Putamen (tissue), 1 donor: ENCODE measurements around the gene SEMA3F.

Source experiments
- DNase-seq: peaks from one replicate; pipeline ENCODE4 v3.0.0-alpha.2; 2016; ENCODE audit warnings: low spot score

Gene SEMA3F

GRCh38 chr3:50170689-50171088 lies 15.6 kb downstream of the SEMA3F start:
- no peak for DNase-seq

DNA sequence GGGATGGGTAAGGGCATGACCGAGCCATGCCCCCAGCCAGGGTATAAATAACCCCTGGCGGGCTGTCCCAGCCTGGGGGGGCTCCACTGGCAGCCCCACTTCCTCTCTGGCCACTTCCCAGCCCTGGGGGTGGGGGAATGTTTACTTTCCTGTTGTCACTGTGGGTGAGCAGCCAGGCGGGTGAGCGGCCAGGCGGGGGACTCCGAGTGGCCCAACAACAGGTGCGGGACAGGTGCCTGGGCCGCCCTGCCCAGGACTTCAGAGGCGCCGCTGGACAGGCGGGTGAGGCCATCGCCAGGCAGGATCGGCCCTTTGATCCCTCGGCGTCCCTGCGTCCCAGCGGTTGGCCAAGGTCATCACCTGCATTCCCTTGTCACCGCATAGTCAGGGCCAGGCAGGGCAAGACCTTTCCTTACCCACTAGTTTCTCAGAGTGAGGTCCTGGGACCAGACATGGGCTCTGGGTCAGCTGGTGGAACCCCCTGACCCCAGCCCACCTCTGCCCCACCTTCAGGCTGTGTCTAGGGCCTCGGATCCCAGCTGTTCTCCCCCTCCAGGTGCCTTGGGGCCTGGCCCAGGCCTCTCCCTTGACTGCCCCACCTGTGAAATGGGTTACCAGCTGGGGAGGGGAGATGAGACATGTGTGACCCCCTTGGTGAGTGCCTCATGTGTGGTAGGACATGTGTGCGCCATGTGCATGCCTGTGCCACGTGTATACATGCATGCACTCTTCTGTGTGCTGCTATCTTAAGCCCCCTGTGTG lies 16.6 kb downstream of the SEMA3F start:
- no peak for DNase-seq

DNA sequence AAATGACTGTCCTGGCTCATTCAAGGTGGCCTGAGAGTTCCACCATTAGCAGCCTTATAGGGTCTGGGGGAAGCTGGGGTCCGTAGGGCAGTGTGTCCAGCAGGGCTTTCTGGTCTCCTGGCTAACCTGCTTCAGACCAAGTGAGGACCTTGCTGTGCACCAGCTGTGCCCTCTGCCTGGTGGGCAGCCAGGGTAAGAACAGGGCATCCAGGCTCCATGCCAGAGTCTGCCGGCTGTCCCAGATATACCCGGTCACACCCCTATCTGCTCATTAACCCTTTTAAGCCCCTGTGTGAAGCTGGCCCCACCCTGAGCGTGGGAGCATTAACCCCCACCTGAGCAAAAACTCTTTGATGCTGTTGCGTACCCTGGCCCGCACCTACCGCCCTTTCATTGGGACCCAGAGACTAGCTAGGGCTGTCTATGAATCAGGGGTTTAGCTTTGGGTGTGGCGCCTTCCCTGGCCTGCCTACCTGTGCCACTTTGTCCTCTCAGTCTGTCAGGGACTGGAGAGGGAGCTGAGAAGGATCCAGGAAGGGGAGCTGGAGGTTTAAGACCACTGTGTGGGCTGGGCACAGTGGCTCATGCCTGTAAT lies 17.6 kb downstream of the SEMA3F start:
- DNase-seq, result no peak

DNA sequence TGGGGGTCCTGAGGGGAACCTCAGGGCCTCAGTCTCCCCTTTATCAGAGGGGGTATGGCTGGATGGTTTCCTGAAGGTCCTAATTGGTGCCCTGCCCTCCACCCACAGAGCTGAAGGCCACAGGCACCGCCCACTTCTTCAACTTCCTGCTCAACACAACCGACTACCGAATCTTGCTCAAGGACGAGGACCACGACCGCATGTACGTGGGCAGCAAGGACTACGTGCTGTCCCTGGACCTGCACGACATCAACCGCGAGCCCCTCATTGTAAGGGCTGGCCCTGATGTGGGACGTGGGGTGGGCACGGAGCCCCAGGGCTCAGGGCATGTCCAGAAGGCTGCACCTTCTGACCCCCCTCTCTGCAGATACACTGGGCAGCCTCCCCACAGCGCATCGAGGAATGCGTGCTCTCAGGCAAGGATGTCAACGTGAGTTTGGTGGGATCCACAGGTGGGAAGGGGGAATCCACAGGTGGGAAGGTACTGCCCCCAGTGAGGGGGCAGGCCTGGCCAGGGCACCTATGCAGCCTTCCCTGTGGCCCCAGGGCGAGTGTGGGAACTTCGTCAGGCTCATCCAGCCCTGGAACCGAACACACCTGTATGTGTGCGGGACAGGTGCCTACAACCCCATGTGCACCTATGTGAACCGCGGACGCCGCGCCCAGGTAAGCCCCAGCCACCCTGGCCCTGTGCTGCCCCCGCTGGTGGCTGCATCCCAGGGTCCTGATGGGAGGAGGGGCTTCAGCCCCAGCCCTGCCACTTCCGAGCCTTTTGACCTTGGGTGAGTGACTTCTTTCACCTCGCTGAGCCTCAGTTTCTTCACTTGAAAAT lies 18.8 kb downstream of the SEMA3F start:
- DNase-seq, result no peak

- DNase-seq, result no peak
These were observed 19.4 kb downstream of the SEMA3F start for GRCh38 chr3:50174517-50174895.

- DNase-seq, result no peak
These were observed 19.9 kb downstream of the SEMA3F start for GRCh38 chr3:50174947-50175524.

GRCh38 chr3:50177346-50177745 lies 22.2 kb downstream of the SEMA3F start:
- DNase-seq, result no peak

GRCh38 chr3:50179710-50180109 lies 24.6 kb downstream of the SEMA3F start:
- no peak for DNase-seq

DNA sequence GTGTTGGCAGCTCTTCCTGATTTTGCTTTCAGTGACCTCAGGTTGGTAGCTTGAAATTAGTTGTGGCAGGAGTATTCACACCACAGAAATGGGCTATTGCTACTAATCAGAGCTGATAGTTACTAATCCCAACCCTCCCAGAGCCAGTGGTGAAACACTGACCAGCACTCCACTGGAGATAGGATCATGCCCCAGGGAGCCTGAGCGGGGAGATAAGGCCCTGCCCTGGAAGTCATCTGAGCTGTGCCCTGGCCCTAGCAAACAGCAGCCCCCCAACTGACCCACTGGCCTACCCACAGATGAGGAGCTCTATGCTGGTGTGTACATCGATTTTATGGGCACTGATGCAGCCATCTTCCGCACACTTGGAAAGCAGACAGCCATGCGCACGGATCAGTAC lies 26.9 kb downstream of the SEMA3F start:
- no peak for DNase-seq

DNA sequence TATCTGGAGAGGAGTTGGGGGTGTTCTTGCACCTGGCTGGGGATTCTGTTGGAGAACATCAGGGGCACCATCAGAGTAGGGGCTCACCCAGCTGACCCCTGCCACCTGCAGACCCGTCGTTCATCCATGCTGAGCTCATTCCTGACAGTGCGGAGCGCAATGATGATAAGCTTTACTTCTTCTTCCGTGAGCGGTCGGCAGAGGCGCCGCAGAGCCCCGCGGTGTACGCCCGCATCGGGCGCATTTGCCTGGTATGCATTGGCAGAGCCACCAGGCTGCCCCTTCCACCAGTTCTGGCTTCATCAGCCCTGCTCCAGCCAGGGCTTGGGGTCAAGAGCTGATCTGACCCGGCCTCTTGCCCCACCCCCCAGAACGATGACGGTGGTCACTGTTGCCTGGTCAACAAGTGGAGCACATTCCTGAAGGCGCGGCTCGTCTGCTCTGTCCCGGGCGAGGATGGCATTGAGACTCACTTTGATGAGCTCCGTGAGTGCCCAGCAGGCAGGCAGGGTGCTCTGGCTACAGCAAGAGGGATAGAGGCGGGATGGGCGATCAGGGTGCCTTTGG lies 27.5 kb downstream of the SEMA3F start:
- DNase-seq, result no peak

- no peak for DNase-seq
These were observed 28.6 kb downstream of the SEMA3F start for GRCh38 chr3:50183755-50184154.

- DNase-seq, result no peak
These were observed 29.3 kb downstream of the SEMA3F start for GRCh38 chr3:50184242-50184978.

GRCh38 chr3:50185230-50185629 lies 30.1 kb downstream of the SEMA3F start:
- DNase-seq, result no peak

GRCh38 chr3:50186096-50186495 lies 31.0 kb downstream of the SEMA3F start:
- no peak for DNase-seq

DNA sequence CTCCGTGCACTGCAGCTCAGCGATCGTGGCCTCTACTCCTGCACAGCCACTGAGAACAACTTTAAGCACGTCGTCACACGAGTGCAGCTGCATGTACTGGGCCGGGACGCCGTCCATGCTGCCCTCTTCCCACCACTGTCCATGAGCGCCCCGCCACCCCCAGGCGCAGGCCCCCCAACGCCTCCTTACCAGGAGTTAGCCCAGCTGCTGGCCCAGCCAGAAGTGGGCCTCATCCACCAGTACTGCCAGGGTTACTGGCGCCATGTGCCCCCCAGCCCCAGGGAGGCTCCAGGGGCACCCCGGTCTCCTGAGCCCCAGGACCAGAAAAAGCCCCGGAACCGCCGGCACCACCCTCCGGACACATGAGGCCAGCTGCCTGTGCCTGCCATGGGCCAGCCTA lies 32.6 kb downstream of the SEMA3F start:
- DNase-seq, result no peak

GRCh38 chr3:50189274-50189673 lies 34.1 kb downstream of the SEMA3F start:
- no peak for DNase-seq

DNA sequence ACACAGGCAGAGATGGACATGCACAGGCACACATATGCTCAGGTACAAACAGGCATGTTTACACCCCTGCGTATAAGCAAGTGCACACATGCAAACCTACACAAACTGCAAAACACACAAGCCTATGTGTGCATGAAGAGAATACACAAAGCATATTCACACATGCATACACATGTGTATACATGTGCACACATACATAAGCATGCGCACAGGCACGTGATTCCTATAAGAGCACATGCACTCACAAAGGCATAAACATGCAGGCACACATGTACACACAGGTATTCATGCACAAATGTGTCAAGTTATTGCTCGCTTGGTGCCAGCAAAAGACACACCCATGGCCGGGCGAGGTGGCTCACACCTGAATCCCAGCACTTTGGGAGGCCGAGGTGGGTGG lies 34.9 kb downstream of the SEMA3F start:
- DNase-seq, result no peak

GRCh38 chr3:50190936-50191660 lies 36.0 kb downstream of the SEMA3F start, which contains the start of gene GNAT1:
TSS of gene GNAT1 (plus strand) at chr3:50191610. CDS start at chr3:50191726, 116 bp downstream.
- DNase-seq, result no peak

GRCh38 chr3:50192124-50192523 lies 37.0 kb downstream of the SEMA3F start:
- no peak for DNase-seq

DNA sequence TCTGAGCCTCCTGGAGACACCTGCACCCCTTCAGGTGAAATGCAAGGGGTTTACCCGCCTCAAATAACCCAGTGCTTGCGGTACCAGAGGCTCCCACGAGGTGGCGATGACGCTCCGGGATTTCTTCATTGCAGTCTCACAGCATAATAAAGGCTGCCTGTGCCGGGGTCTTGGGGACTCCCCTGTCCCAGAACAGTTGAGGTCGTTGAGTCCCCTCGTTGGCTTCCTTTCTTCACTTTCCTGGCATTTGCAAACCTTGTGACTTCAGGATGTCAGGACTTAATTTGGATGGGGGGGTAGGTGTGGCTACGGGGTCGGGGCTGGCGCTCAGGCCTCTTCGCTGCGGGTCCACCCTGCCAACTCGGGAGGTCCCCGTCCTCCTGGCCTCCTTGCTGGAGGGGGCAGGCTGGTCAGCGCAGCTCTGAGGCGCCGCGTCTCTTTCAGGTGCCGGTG lies 37.6 kb downstream of the SEMA3F start:
- peak; percentile 53 for DNase-seq

GRCh38 chr3:50193286-50193685 lies 38.2 kb downstream of the SEMA3F start:
- DNase-seq, result no peak
